H9 (cell line): ENCODE measurements around the gene NUDT15. TPM values are rescaled to one million over a fixed set of nuclear protein-coding genes. Genes with fewer than 3 reads are reported as not detected.

Source experiments
- DNase-seq: peaks from one replicate; pipeline ENCODE4 v3.0.0-alpha.2; 2017
- H2AFZ ChIP-seq: one replicate; pipeline ENCODE4 v1.6.1; 2013; ENCODE audit warnings: mild to moderate bottlenecking, low read length, control low read depth, moderate library complexity
- H2AK5ac ChIP-seq: 2 replicates; pipeline ENCODE4 v1.6.1; 2013; ENCODE audit warnings: low read length, control low read depth, mixed read lengths; ENCODE audit not compliant: insufficient read length
- H2BK120ac ChIP-seq: one replicate; pipeline ENCODE4 v1.6.1; 2013; ENCODE audit warnings: low read depth, mild to moderate bottlenecking, low read length, control low read depth, inconsistent platforms; ENCODE audit not compliant: poor library complexity, severe bottlenecking
- H2BK12ac ChIP-seq: 2 replicates; pipeline ENCODE4 v1.6.1; 2013; ENCODE audit warnings: low read length, control low read depth, mixed read lengths, low read depth; ENCODE audit not compliant: insufficient read length
- H2BK15ac ChIP-seq: 2 replicates; pipeline ENCODE4 v1.6.1; 2013; ENCODE audit warnings: low read depth, low read length, control low read depth
- H2BK20ac ChIP-seq: one replicate; pipeline ENCODE4 v1.6.1; 2013; ENCODE audit warnings: low read depth, mild to moderate bottlenecking, low read length, control low read depth, inconsistent platforms; ENCODE audit not compliant: poor library complexity, severe bottlenecking
- H2BK5ac ChIP-seq: 2 replicates; pipeline ENCODE4 v1.6.1; 2013; ENCODE audit warnings: low read length, control low read depth, mixed read lengths; ENCODE audit not compliant: insufficient read length
- H3K14ac ChIP-seq: 2 replicates; pipeline ENCODE4 v1.6.1; 2013; ENCODE audit warnings: low read length, control low read depth; ENCODE audit not compliant: insufficient read depth
- H3K18ac ChIP-seq: 2 replicates; pipeline ENCODE4 v1.6.1; 2013; ENCODE audit warnings: low read depth, mild to moderate bottlenecking, mixed read lengths, low read length, control low read depth; ENCODE audit not compliant: insufficient read length
- H3K23ac ChIP-seq: 2 replicates; pipeline ENCODE4 v1.6.1; 2013; ENCODE audit warnings: low read length, control low read depth, mixed read lengths, low read depth; ENCODE audit not compliant: insufficient read length
- H3K23me2 ChIP-seq: 2 replicates; pipeline ENCODE4 v1.6.1; 2013; ENCODE audit warnings: low read depth, mild to moderate bottlenecking, mixed read lengths, low read length, control low read depth; ENCODE audit not compliant: insufficient read length, poor library complexity, severe bottlenecking
- H3K27ac ChIP-seq: 2 replicates; pipeline ENCODE4 v1.5.1; 2013; ENCODE audit warnings: low read length, control low read depth, mixed read lengths, low read depth; ENCODE audit not compliant: insufficient read length
- H3K27me3 ChIP-seq: 2 replicates; pipeline ENCODE4 v1.6.1; 2013; ENCODE audit warnings: low read length, control low read depth, inconsistent platforms; ENCODE audit not compliant: insufficient read depth
- H3K4ac ChIP-seq: 2 replicates; pipeline ENCODE4 v1.6.1; 2013; ENCODE audit warnings: low read depth, mild to moderate bottlenecking, control low read depth, inconsistent platforms, low read length, moderate library complexity
- H3K4me1 ChIP-seq: 2 replicates; pipeline ENCODE4 v1.6.1; 2013; ENCODE audit warnings: low read length, control low read depth, inconsistent platforms; ENCODE audit not compliant: insufficient read depth
- H3K4me2 ChIP-seq: 2 replicates; pipeline ENCODE4 v1.6.1; 2013; ENCODE audit warnings: low read length, control low read depth, mixed read lengths; ENCODE audit not compliant: insufficient read length, insufficient read depth
- H3K56ac ChIP-seq: 2 replicates; pipeline ENCODE4 v1.6.1; 2013; ENCODE audit warnings: low read depth, mild to moderate bottlenecking, mixed read lengths, low read length, control low read depth; ENCODE audit not compliant: insufficient read length
- H3K79me1 ChIP-seq: 2 replicates; pipeline ENCODE4 v1.6.1; 2013; ENCODE audit warnings: low read depth, mild to moderate bottlenecking, moderate library complexity, low read length, control low read depth, inconsistent platforms; ENCODE audit not compliant: insufficient read depth, poor library complexity, severe bottlenecking
- H3K79me2 ChIP-seq: 2 replicates; pipeline ENCODE4 v1.6.1; 2013; ENCODE audit warnings: low read length, control low read depth, inconsistent platforms; ENCODE audit not compliant: insufficient read depth
- H3K9ac ChIP-seq: 2 replicates; pipeline ENCODE4 v1.6.1; 2013; ENCODE audit warnings: low read length, control low read depth, mixed read lengths; ENCODE audit not compliant: insufficient read length; ENCODE audit errors: extremely low read depth
- H3K9me3 ChIP-seq: one replicate; pipeline ENCODE4 v1.6.1; 2013; ENCODE audit warnings: low read depth, low read length, inconsistent platforms; ENCODE audit not compliant: control insufficient read depth
- H3T11ph ChIP-seq: one replicate; pipeline ENCODE4 v1.6.1; 2013; ENCODE audit warnings: mild to moderate bottlenecking, low read length, control low read depth, inconsistent platforms
- H4K20me1 ChIP-seq: one replicate; pipeline ENCODE4 v1.6.1; 2013; ENCODE audit not compliant: control insufficient read depth, insufficient read length, insufficient read depth
- H4K5ac ChIP-seq: 2 replicates; pipeline ENCODE4 v1.6.1; 2013; ENCODE audit warnings: low read depth, mild to moderate bottlenecking, mixed read lengths, low read length, control low read depth; ENCODE audit not compliant: insufficient read length
- H4K8ac ChIP-seq: replicated peaks from 2 replicates; pipeline ENCODE4 v1.6.1; 2013; ENCODE audit warnings: low read length, control low read depth, mixed read lengths, low read depth; ENCODE audit not compliant: insufficient read length
- H4K91ac ChIP-seq: 2 replicates; pipeline ENCODE4 v1.6.1; 2013; ENCODE audit warnings: low read depth, mild to moderate bottlenecking, moderate library complexity, mixed read lengths, low read length, control low read depth; ENCODE audit not compliant: insufficient read length
- H3K27ac Mint-ChIP-seq, 3 experiments: 2 replicates in 2 of 3; 3 replicates in 1 of 3; pipeline ENCODE4 v1.8.0; 2020 to 2021; ENCODE audit warnings: mixed read lengths in 3 of 3, mild to moderate bottlenecking in 1 of 3, moderate library complexity in 1 of 3
- H3K27me3 Mint-ChIP-seq: 2 replicates; pipeline ENCODE4 v1.8.0; 2021; ENCODE audit warnings: low read depth, mild to moderate bottlenecking, moderate library complexity, mixed read lengths
- H3K36me3 Mint-ChIP-seq, 3 experiments: 2 replicates in 2 of 3; 3 replicates in 1 of 3; pipeline ENCODE4 v1.8.0; 2020 to 2021; ENCODE audit warnings: low read depth in 3 of 3, mixed read lengths in 3 of 3; ENCODE audit not compliant: insufficient read depth in 1 of 3
- H3K4me1 Mint-ChIP-seq, 2 experiments: 2 replicates each; pipeline ENCODE4 v1.8.0; 2020; ENCODE audit warnings: mixed read lengths in 2 of 2
- H3K4me3 Mint-ChIP-seq, 2 experiments: 2 replicates in 1 of 2; 3 replicates in 1 of 2; pipeline ENCODE4 v1.8.0; 2020 to 2021; ENCODE audit warnings: mild to moderate bottlenecking in 2 of 2, mixed read lengths in 2 of 2, moderate library complexity in 1 of 2
- H3K9me3 Mint-ChIP-seq, 2 experiments: 2 replicates in 1 of 2; 3 replicates in 1 of 2; pipeline ENCODE4 v1.8.0; 2020; ENCODE audit warnings: mild to moderate bottlenecking in 2 of 2, mixed read lengths in 2 of 2, moderate library complexity in 1 of 2
- WGBS: extraction: QIAGEN DNeasy Blood & Tissue Kit; methylation state at CpG from one replicate; pipeline ENCODE4 v1.1.7; 2013; ENCODE audit warnings: missing lambda C conversion rate, low lambda C conversion rate, mixed read lengths; ENCODE audit not compliant: insufficient read length; ENCODE audit errors: extremely low coverage; 5-methylcytosine and 5-hydroxymethylcytosine counted together
- total RNA-seq: library from RNA; stranded (reverse); gene quantifications from 2 replicates; pipeline ENCODE4 v1.2.1, GENCODE V29; 2021
- TF ChIP-seq, protein P1 (sequence below): fragments of 200-600 bp; sonication (generic); conservative IDR thresholded peaks from 3 replicates; pipeline ENCODE4 v1.8.0; 2021; ENCODE audit warnings: antibody characterized with exemption, mild to moderate bottlenecking

The NUDT15 gene
- total RNA-seq, 1 experiment from 2014 or later, result 50.5 TPM

DNA sequence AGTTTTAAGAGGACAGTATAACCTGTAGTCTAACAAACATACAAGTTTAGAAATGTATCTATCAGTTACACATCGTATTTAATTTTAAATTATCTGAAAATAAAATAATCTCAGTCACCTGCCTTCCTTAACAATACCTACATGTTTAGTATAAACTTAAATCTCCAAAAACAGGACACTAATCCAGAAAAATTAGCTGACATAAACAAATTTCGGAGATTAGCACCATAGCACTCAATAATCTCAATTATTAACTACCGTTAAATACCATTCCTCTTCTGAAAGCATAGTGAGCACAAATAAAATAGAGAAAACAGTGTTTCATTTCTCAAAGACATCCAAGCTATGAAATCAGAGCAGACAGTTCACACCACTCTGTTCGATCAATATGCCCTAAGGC, 44.2 kb downstream of the NUDT15 start:
- H4K5ac ChIP-seq, result no peak overlapping the region
- H3K79me1 ChIP-seq, result no peaks in the 10 kb centered on the region
- H4K8ac ChIP-seq, result no peak overlapping the region
- TF ChIP-seq, protein P1, sequence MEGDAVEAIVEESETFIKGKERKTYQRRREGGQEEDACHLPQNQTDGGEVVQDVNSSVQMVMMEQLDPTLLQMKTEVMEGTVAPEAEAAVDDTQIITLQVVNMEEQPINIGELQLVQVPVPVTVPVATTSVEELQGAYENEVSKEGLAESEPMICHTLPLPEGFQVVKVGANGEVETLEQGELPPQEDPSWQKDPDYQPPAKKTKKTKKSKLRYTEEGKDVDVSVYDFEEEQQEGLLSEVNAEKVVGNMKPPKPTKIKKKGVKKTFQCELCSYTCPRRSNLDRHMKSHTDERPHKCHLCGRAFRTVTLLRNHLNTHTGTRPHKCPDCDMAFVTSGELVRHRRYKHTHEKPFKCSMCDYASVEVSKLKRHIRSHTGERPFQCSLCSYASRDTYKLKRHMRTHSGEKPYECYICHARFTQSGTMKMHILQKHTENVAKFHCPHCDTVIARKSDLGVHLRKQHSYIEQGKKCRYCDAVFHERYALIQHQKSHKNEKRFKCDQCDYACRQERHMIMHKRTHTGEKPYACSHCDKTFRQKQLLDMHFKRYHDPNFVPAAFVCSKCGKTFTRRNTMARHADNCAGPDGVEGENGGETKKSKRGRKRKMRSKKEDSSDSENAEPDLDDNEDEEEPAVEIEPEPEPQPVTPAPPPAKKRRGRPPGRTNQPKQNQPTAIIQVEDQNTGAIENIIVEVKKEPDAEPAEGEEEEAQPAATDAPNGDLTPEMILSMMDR, result no peak
- H3K4me3 Mint-ChIP-seq, result no peak overlapping the region
- no peak overlapping the region for H2BK5ac ChIP-seq
- no peak overlapping the region for H4K91ac ChIP-seq
- H3K27ac ChIP-seq, result no peak overlapping the region
- H3K14ac ChIP-seq, result no peak overlapping the region
- no peak overlapping the region for H2AK5ac ChIP-seq
- no peaks in the 10 kb centered on the region for H3K27me3 ChIP-seq
- no peak overlapping the region for H3K56ac ChIP-seq
- H3K27me3 Mint-ChIP-seq, result no peaks in the 10 kb centered on the region
- no peaks in the 10 kb centered on the region for H3K23me2 ChIP-seq
- no CpG with 5 or more reads among the region's 4 CpGs for WGBS
- no peak overlapping the region for H3K4me2 ChIP-seq
- no peaks in the 10 kb centered on the region for H3K9me3 Mint-ChIP-seq
- DNase-seq, result no peak
- H3K4me1 Mint-ChIP-seq, result no peaks in the 10 kb centered on the region
- no peak overlapping the region for H3K18ac ChIP-seq
- H3T11ph ChIP-seq, result no peak overlapping the region
- H2BK120ac ChIP-seq, result no peak overlapping the region
- no peak overlapping the region for H3K4ac ChIP-seq
- H3K27ac Mint-ChIP-seq, result no peak overlapping the region
- H3K4me1 ChIP-seq, result no peaks in the 10 kb centered on the region
- no peak overlapping the region for H3K9ac ChIP-seq
- H2BK12ac ChIP-seq, result no peak overlapping the region
- no peaks in the 10 kb centered on the region for H3K9me3 ChIP-seq
- no peak overlapping the region for H2BK15ac ChIP-seq
- peaks cover 37 to 77% (median 75%) of the 10 kb centered on the region in 3 experiments; a peak in 6 of 7 replicates for H3K36me3 Mint-ChIP-seq
- H4K20me1 ChIP-seq, result no peaks in the 10 kb centered on the region
- no peak overlapping the region for H2BK20ac ChIP-seq
- no peaks in the 10 kb centered on the region; the same call in 1 of the 2 replicates for H3K79me2 ChIP-seq
- no peak overlapping the region for H3K23ac ChIP-seq
- no peak overlapping the region for H2AFZ ChIP-seq
